SK-N-SH (cell line): ENCODE data around the gene OPCML. TPM values are rescaled to one million over a fixed set of nuclear protein-coding genes. Genes with fewer than 3 reads are reported as not detected.

Experiments used
- CTCF ChIA-PET: fragments of 300-600, 350-600 bp; formaldehyde crosslinking; extraction: SDS; loops from one replicate; lab custom pipeline; 2021; lab: Yijun Ruan, JAX
- POLR2A ChIA-PET: fragments of 350-600 bp; sonication (Branson Sonifier 250); formaldehyde crosslinking; extraction: SDS; loops from one replicate; lab custom pipeline; 2020; ENCODE audit warnings: antibody characterized with exemption, inconsistent platforms; lab: Yijun Ruan, JAX
- DNase-seq: peaks from one replicate; pipeline ENCODE4 v3.0.0; 2012
- H2AFZ ChIP-seq: fragments of 200-600 bp; sonication (generic); 2 replicates; pipeline ENCODE4 v1.8.1; 2016; ENCODE audit warnings: antibody characterized with exemption, mild to moderate bottlenecking, low read depth
- H3F3A ChIP-seq: fragments of 200-600 bp; sonication (generic); replicated peaks from 2 replicates; pipeline ENCODE3; 2016; ENCODE audit warnings: antibody characterized with exemption, mild to moderate bottlenecking; ENCODE audit not compliant: insufficient read depth
- H3K27ac ChIP-seq, 2 experiments: fragments of 200-500 bp in 1 of 2; fragments of 200-600 bp in 1 of 2; sonication (Bioruptor generic) in 1 of 2; sonication (generic), shearing (Covaris generic) in 1 of 2; 2 replicates each; pipeline versions ENCODE4 v1.5.1 to v1.6.1; 2014 to 2016; ENCODE audit warnings: low read depth in 2 of 2, inconsistent platforms in 1 of 2, low read length in 1 of 2, mild to moderate bottlenecking in 1 of 2, mixed read lengths in 1 of 2
- H3K27me3 ChIP-seq: fragments of 200-600 bp; sonication (generic), shearing (Covaris generic); 2 replicates; pipeline ENCODE4 v1.6.1; 2016; ENCODE audit warnings: mixed run types; ENCODE audit not compliant: insufficient read depth
- H3K36me3 ChIP-seq, 2 experiments: fragments of 200-500 bp in 1 of 2; fragments of 200-600 bp in 1 of 2; sonication (Bioruptor generic) in 1 of 2; sonication (generic) in 1 of 2; replicated peaks in 1 of 2; 2 replicates each; pipeline versions ENCODE3 to v1.5.1; 2014 to 2016; ENCODE audit warnings: low read length in 1 of 2, mild to moderate bottlenecking in 1 of 2; ENCODE audit not compliant: insufficient read depth in 2 of 2, control insufficient read depth in 1 of 2
- H3K4me1 ChIP-seq, 2 experiments: fragments of 200-500 bp in 1 of 2; fragments of 200-600 bp in 1 of 2; sonication (Bioruptor generic) in 1 of 2; sonication (generic), shearing (Covaris generic) in 1 of 2; 2 replicates each; pipeline versions ENCODE4 v1.5.1 to v1.6.1; 2014 to 2016; ENCODE audit warnings: low read depth in 1 of 2, low read length in 1 of 2, mixed run types in 1 of 2; ENCODE audit not compliant: insufficient read depth in 2 of 2, control insufficient read depth in 1 of 2
- H3K4me2 ChIP-seq: fragments of 200-600 bp; sonication (generic), shearing (Covaris generic); 2 replicates; pipeline ENCODE4 v1.6.1; 2017; ENCODE audit warnings: mixed run types
- H3K4me3 ChIP-seq, 2 experiments: fragments of 200-500 bp in 1 of 2; fragments of 200-600 bp in 1 of 2; sonication (Bioruptor generic) in 1 of 2; sonication (generic), shearing (Covaris generic) in 1 of 2; 2 replicates each; pipeline versions ENCODE4 v1.5.1 to v1.8.1; 2014 to 2016; ENCODE audit warnings: low read depth in 2 of 2, inconsistent platforms in 1 of 2, low read length in 1 of 2, mild to moderate bottlenecking in 1 of 2, mixed read lengths in 1 of 2, moderate library complexity in 1 of 2
- H3K79me2 ChIP-seq: fragments of 200-600 bp; sonication (generic); 2 replicates; pipeline ENCODE4 v1.8.1; 2017; ENCODE audit warnings: mild to moderate bottlenecking; ENCODE audit not compliant: insufficient read depth
- H3K9ac ChIP-seq: fragments of 200-600 bp; sonication (generic); 2 replicates; pipeline ENCODE4 v1.6.1; 2017; ENCODE audit warnings: mixed run types
- H3K9me2 ChIP-seq: fragments of 200-600 bp; sonication (generic); 2 replicates; pipeline ENCODE4 v1.6.1; 2017; ENCODE audit warnings: mixed run types
- H3K9me3 ChIP-seq: fragments of 200-600 bp; sonication (generic); 2 replicates; pipeline ENCODE4 v1.6.1; 2017; ENCODE audit warnings: mixed run types, mild to moderate bottlenecking, moderate library complexity
- H4K20me1 ChIP-seq: fragments of 200-600 bp; sonication (generic); 2 replicates; pipeline ENCODE4 v1.6.1; 2017; ENCODE audit warnings: mild to moderate bottlenecking, mixed run types; ENCODE audit not compliant: insufficient read depth
- CTCF ChIP-seq: fragments of 200-600 bp; sonication (generic); IDR thresholded peaks from 2 replicates; pipeline ENCODE4 v1.6.1; 2017; ENCODE audit warnings: antibody characterized with exemption, mild to moderate bottlenecking, moderate library complexity
- FOSL2 ChIP-seq: IDR thresholded peaks from 2 replicates; pipeline ENCODE4 v1.4.0; 2012; ENCODE audit warnings: low read depth, mild to moderate bottlenecking, moderate library complexity, borderline replicate concordance
- FOXM1 ChIP-seq: IDR thresholded peaks from 2 replicates; pipeline ENCODE4 v1.4.0; 2012; ENCODE audit warnings: low read depth, mild to moderate bottlenecking
- GABPA ChIP-seq: IDR thresholded peaks from 2 replicates; pipeline ENCODE4 v1.4.0; 2012; ENCODE audit warnings: low read depth, mild to moderate bottlenecking
- GATA2 ChIP-seq: sonication (generic); formaldehyde crosslinking; IDR thresholded peaks from 2 replicates; pipeline ENCODE4 v1.5.0; 2020; ENCODE audit warnings: mild to moderate bottlenecking, missing genetic modification reagents
- JUND ChIP-seq: IDR thresholded peaks from 2 replicates; pipeline ENCODE4 v1.4.0; 2012
- RAD21 ChIP-seq: IDR thresholded peaks from 2 replicates; pipeline ENCODE4 v1.6.1; 2012; ENCODE audit warnings: mild to moderate bottlenecking, low read length
- TCF12 ChIP-seq: IDR thresholded peaks from 2 replicates; pipeline ENCODE4 v1.4.0; 2012
- TEAD4 ChIP-seq: IDR thresholded peaks from 2 replicates; pipeline ENCODE4 v1.4.0; 2012; ENCODE audit warnings: mild to moderate bottlenecking, borderline replicate concordance; ENCODE audit not compliant: insufficient read depth
- WGBS: methylation state at CpG from one replicate; pipeline ENCODE4 v1.1.6; 2017; ENCODE audit warnings: low lambda C conversion rate; 5-methylcytosine and 5-hydroxymethylcytosine counted together
- polyA plus RNA-seq, 3 experiments: library from polyadenylated mRNA; depleted of rRNA; stranded (reverse); fragments of >200 nt; gene quantifications; 2 replicates each; pipeline ENCODE4 v1.2.3, GENCODE V29; 2012

OPCML gene
- polyA plus RNA-seq, 1 of the 3 experiments (the other 2 are of a cell fraction) = not detected

- TF ChIP-seq TEAD4 (no peak), CTCF (no peak), FOSL2 (no peak), FOXM1 (no peak)
These were observed 53.1 kb downstream of the OPCML start (continued) for GRCh38 chr11:133479209-133479608.

DNA sequence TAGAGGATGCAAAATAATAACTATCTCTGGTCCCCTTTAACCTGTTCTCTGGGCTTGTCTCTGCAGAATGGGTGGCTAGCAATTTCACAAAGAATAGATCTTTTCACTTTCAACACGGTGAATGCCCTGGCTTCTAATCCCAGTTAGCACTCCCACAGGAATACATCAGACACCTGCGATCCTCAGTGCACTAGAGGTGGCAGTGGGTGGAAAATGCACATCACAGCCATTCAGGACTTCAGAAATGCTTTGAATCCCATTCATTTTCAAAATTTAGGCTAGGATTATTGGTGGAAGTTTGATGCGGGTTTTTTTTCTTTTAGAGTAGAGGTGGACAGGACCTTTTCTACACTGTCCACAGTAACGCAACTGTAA, 55.1 kb downstream of the OPCML start:
- Histone ChIP-seq H3K79me2 (no peaks in the 10 kb centered on the region), H3K4me3 (no peak overlapping the region), H4K20me1 (no peaks in the 10 kb centered on the region), H3K4me2 (no peak overlapping the region), H3K27ac (no peak overlapping the region), H3K9me3 (no peaks in the 10 kb centered on the region), H3K9me2 (no peaks in the 10 kb centered on the region), H2AFZ (no peak overlapping the region), H3K4me1 (no peaks in the 10 kb centered on the region), H3F3A (no peaks in the 10 kb centered on the region), H3K27me3 (no peaks in the 10 kb centered on the region), H3K9ac (no peak overlapping the region), H3K36me3 (no peaks in the 10 kb centered on the region)
- DNase-seq = no peak
- 24% methylated on average over 4 of the region's 4 CpGs for WGBS
- CTCF ChIA-PET = no interaction called here
- TF ChIP-seq GATA2 (CRISPR knock-in tag) = no peak
- no peak for TF ChIP-seq TCF12
- no peak for TF ChIP-seq GABPA
- POLR2A ChIA-PET = no interaction called here

DNA sequence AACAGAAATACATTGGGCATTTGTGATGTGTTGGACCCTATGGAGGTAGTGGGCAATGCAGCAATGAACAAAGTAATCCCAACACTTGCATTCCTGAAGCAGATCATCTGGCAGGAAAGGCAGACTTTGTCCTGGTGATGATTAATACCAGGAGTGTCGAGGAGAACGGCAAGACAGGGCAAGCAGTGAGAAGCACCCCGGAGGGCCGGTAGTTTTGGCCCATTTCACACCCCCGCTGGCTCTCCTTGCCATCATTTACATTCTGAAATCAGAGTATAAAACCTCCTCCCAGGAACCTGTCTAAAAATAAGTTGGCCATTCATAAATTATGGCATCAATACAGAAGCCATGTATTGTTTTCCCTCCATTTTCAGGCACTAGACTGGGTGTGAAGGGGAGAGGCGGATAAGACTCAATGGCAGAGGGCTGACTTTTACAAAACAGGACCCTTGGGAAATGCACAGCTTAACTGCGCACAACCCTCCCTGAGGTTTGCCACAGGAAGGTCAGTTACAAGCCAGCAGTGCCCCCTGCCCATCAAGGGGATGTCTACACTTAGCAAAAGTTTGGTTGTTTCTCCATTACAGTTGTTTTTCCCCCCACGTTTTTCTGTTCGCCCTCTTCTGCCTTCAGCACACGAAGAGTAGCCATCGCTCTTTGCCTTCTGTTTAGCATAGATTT, 55.6 kb downstream of the OPCML start:
- Histone ChIP-seq H2AFZ (no peak overlapping the region), H3K4me1 (no peaks in the 10 kb centered on the region), H3K9ac (no peak overlapping the region), H3K9me3 (no peaks in the 10 kb centered on the region), H3K4me3 (no peak overlapping the region), H4K20me1 (no peaks in the 10 kb centered on the region), H3K27me3 (no peaks in the 10 kb centered on the region), H3K4me2 (no peak overlapping the region), H3K27ac (no peak overlapping the region), H3F3A (no peaks in the 10 kb centered on the region), H3K79me2 (no peaks in the 10 kb centered on the region), H3K36me3 (no peaks in the 10 kb centered on the region), H3K9me2 (no peaks in the 10 kb centered on the region)
- POLR2A ChIA-PET = no interaction called here
- 26% methylated on average over 11 of the region's 11 CpGs for WGBS
- TF ChIP-seq RAD21 (peak; percentile 22; the same call in 1 of the 2 replicates), JUND (no peak)
- no peak for DNase-seq
- CTCF ChIA-PET = no interaction called here

DNA sequence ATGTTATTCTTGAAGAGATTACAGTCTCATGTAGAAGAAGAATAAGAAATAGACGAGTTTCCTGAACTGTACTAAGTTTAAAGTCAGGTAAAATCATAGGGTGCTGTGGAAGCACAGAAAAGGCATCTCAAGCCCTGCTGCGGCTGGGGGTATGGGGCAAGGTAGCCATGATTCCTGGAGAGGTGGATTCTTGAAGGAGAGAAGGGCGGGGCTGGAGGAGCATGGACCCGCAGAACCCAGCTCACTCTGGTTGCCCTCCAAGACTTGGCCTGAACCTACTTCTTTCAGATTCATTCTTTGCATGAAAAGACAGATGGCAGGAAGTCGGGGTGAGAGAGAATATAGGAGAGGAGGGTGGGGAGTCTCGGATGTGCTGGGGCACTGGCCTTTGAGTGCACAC, 57.8 kb downstream of the OPCML start:
- ChIA-PET CTCF (no interaction called here), POLR2A (no interaction called here)
- no peaks in the 10 kb centered on the region for H3K9me3 ChIP-seq
- H3K9ac ChIP-seq = no peak overlapping the region
- no peak overlapping the region for H2AFZ ChIP-seq
- H3K36me3 ChIP-seq = no peaks in the 10 kb centered on the region
- no peaks in the 10 kb centered on the region for H3K9me2 ChIP-seq
- H3K4me3 ChIP-seq = no peak overlapping the region
- no peaks in the 10 kb centered on the region for H3K4me1 ChIP-seq
- TF ChIP-seq TEAD4 = no peak
- 9% methylated on average over 6 of the region's 6 CpGs for WGBS
- no peaks in the 10 kb centered on the region for H3K79me2 ChIP-seq
- no peak overlapping the region for H3K27ac ChIP-seq
- H3K27me3 ChIP-seq = no peaks in the 10 kb centered on the region
- no peak for DNase-seq
- no peaks in the 10 kb centered on the region for H4K20me1 ChIP-seq
- no peak overlapping the region for H3K4me2 ChIP-seq
- no peaks in the 10 kb centered on the region for H3F3A ChIP-seq
